D721Med (cell line): ENCODE measurements around the gene STK32B.

Source experiments
- DNase-seq: peaks from one replicate; pipeline ENCODE4 v3.0.0; 2011; ENCODE audit warnings: low spot score; ENCODE audit not compliant: insufficient read length
- FAIRE-seq: peaks from 2 replicates; lab custom pipeline; 2011; peaks lifted over from hg19 to GRCh38; lab: Jason Lieb, UNC
- CTCF ChIP-seq: IDR thresholded peaks from 2 replicates; pipeline ENCODE4 v1.5.1; 2012; ENCODE audit warnings: mild to moderate bottlenecking, control low read depth; ENCODE audit not compliant: insufficient read depth; ENCODE audit errors: missing control alignments

STK32B gene

GRCh38 chr4:5479518-5480060, 428.3 kb downstream of the STK32B start:
- DNase-seq (no peak), FAIRE-seq (no peak)
- no peak for TF ChIP-seq CTCF

- no peak for TF ChIP-seq CTCF
- DNase-seq (no peak), FAIRE-seq (no peak)
These were observed 437.1 kb downstream of the STK32B start for GRCh38 chr4:5488413-5488812.

- FAIRE-seq = no peak
- no peak for DNase-seq
- no peak for TF ChIP-seq CTCF
These were observed 438.0 kb downstream of the STK32B start for GRCh38 chr4:5489260-5489659.

- no peak for DNase-seq
- FAIRE-seq = no peak
- no peak for TF ChIP-seq CTCF
These were observed 446.2 kb downstream of the STK32B start for GRCh38 chr4:5497489-5497888.

GRCh38 chr4:5500165-5500564, 448.9 kb downstream of the STK32B start:
- DNase-seq (no peak), FAIRE-seq (no peak)
- no peak for TF ChIP-seq CTCF

- no peak for TF ChIP-seq CTCF
- DNase-seq = no peak
- no peak for FAIRE-seq
These were observed 452.2 kb downstream of the STK32B start for GRCh38 chr4:5503336-5503936.

GRCh38 chr4:5504486-5504885, 453.2 kb downstream of the STK32B start:
- TF ChIP-seq CTCF = no peak
- FAIRE-seq (no peak), DNase-seq (no peak)
